K562 (cell line): ENCODE measurements around the gene GARNL3. TPM values are rescaled to one million over a fixed set of nuclear protein-coding genes. Genes with fewer than 3 reads are reported as not detected.

Experiments
- ATAC-seq: fragments of 200-7000 bp; cut with Tn5 transposase; 3 replicates; pipeline ENCODE4 v1.9.1; 2020; ENCODE audit warnings: moderate library complexity
- BruUV-seq: library from RNA; stranded (reverse); fragments of 400-500 nt; replicated peaks from 2 replicates; lab custom pipeline; 2021; lab: Mats Ljungman, UMichigan
- CTCF ChIA-PET: fragments of 300-600 bp; formaldehyde crosslinking; extraction: SDS; loops from one replicate; lab custom pipeline; 2021; ENCODE audit warnings: low intra/inter-chr PET ratio; lab: Yijun Ruan, JAX
- POLR2A ChIA-PET: fragments of 300-600, 350-650 bp; sonication (Branson Sonifier 250); formaldehyde crosslinking; extraction: SDS; loops from one replicate; lab custom pipeline; 2021; ENCODE audit warnings: antibody characterized with exemption, inconsistent platforms; lab: Yijun Ruan, JAX
- DNase-seq, 4 experiments: peaks; one replicate each; pipeline versions ENCODE4 v3.0.0 to v3.0.0-alpha.2; 2011 to 2018; ENCODE audit warnings: low spot score in 3 of 4, mixed read lengths in 3 of 4; ENCODE audit errors: extremely low read depth in 1 of 4
- FAIRE-seq: peaks from 2 replicates; lab custom pipeline; 2011; peaks lifted over from hg19 to GRCh38; lab: Jason Lieb, UNC
- H2AFZ ChIP-seq: 2 replicates; pipeline ENCODE4 v1.6.0; 2011; ENCODE audit warnings: low read depth, low read length, control low read depth, inconsistent platforms
- H3K27ac ChIP-seq: fragments of 200-600 bp; 3 replicates; pipeline ENCODE4 v1.8.0; 2011; ENCODE audit warnings: low read depth, mild to moderate bottlenecking, control low read depth, inconsistent platforms, low read length, moderate library complexity, mixed read lengths; ENCODE audit errors: extremely low read depth
- H3K27me3 ChIP-seq, 2 experiments: fragments of 300-600 bp in 1 of 2; 2 replicates in 1 of 2; 3 replicates in 1 of 2; pipeline versions ENCODE4 v1.6.0 to v1.8.0; 2011; ENCODE audit warnings: inconsistent platforms in 2 of 2, low read length in 2 of 2, mild to moderate bottlenecking in 1 of 2, mixed read lengths in 1 of 2, moderate library complexity in 1 of 2; ENCODE audit not compliant: control insufficient read depth in 2 of 2, insufficient read depth in 2 of 2
- H3K36me3 ChIP-seq: fragments of 300-600 bp; 3 replicates; pipeline ENCODE4 v1.8.0; 2011; ENCODE audit warnings: mild to moderate bottlenecking, low read length, inconsistent platforms; ENCODE audit not compliant: control insufficient read depth, insufficient read depth
- H3K4me1 ChIP-seq, 2 experiments: fragments of 200-600 bp in 1 of 2; replicated peaks in 1 of 2; 2 replicates in 1 of 2; 3 replicates in 1 of 2; pipeline versions ENCODE4 v1.5.1 to v1.8.0; 2011; ENCODE audit warnings: inconsistent platforms in 2 of 2, low read length in 2 of 2, mild to moderate bottlenecking in 1 of 2, mixed read lengths in 1 of 2, moderate library complexity in 1 of 2; ENCODE audit not compliant: control insufficient read depth in 2 of 2, insufficient read depth in 2 of 2
- H3K4me2 ChIP-seq: 2 replicates; pipeline ENCODE4 v1.6.1; 2011; ENCODE audit warnings: low read length, control low read depth, inconsistent platforms, mixed read lengths; ENCODE audit not compliant: insufficient read depth
- H3K4me3 ChIP-seq: fragments of 200-600 bp; sonication (generic), shearing (Covaris generic); 2 replicates; pipeline ENCODE4 v1.5.1; 2016; ENCODE audit warnings: control low read depth, inconsistent platforms
- H3K79me2 ChIP-seq: fragments of 200-600 bp; 3 replicates; pipeline ENCODE4 v1.8.0; 2011; ENCODE audit warnings: low read length, inconsistent platforms; ENCODE audit not compliant: control insufficient read depth, insufficient read depth
- H3K9ac ChIP-seq, 2 experiments: 2 replicates each; pipeline versions ENCODE4 v1.6.0 to v1.6.1; 2011; ENCODE audit warnings: low read depth in 2 of 2, low read length in 2 of 2, control low read depth in 1 of 2, inconsistent platforms in 1 of 2, mild to moderate bottlenecking in 1 of 2, mixed read lengths in 1 of 2; ENCODE audit not compliant: insufficient read depth in 1 of 2
- H3K9me1 ChIP-seq: one replicate; pipeline ENCODE4 v1.6.0; 2011; ENCODE audit warnings: inconsistent platforms, mild to moderate bottlenecking, low read length, moderate library complexity; ENCODE audit not compliant: control insufficient read depth, insufficient read depth
- H3K9me3 ChIP-seq: replicated peaks from 2 replicates; pipeline ENCODE4 v1.5.1; 2011; ENCODE audit warnings: low read depth, low read length, inconsistent platforms; ENCODE audit not compliant: control insufficient read depth, insufficient read depth
- H4K20me1 ChIP-seq: replicated peaks from 2 replicates; pipeline ENCODE4 v1.6.1; 2011; ENCODE audit warnings: low read length, inconsistent platforms, mixed read lengths; ENCODE audit not compliant: control insufficient read depth, insufficient read depth
- BCOR ChIP-seq: fragments of 450-650 bp; IDR thresholded peaks from 2 replicates; pipeline ENCODE4 v1.6.1; 2016
- BHLHE40 ChIP-seq: IDR thresholded peaks from 2 replicates; pipeline ENCODE4 v1.6.1; 2011; ENCODE audit warnings: low read length, improper control_type of control experiment
- CHD4 ChIP-seq: fragments of 200-600 bp; sonication (generic); IDR thresholded peaks from 3 replicates; pipeline ENCODE4 v1.6.1; 2012; ENCODE audit warnings: low read depth, mild to moderate bottlenecking, mixed read lengths, low read length, inconsistent platforms; ENCODE audit not compliant: insufficient read depth, insufficient replicate concordance, poor library complexity, severe bottlenecking
- GTF2A2 ChIP-seq: IDR thresholded peaks from 2 replicates; pipeline ENCODE4 v1.6.1; 2016; ENCODE audit warnings: mild to moderate bottlenecking, missing genetic modification characterization, missing compliant biosample characterization
- KDM4B ChIP-seq, 2 experiments: fragments of 450-650 bp in 1 of 2; sonication (generic) in 1 of 2; IDR thresholded peaks; 2 replicates each; pipeline ENCODE4 v1.6.1; 2016 to 2017; ENCODE audit warnings: borderline replicate concordance in 2 of 2, antibody characterized with exemption in 1 of 2, low read depth in 1 of 2, mild to moderate bottlenecking in 1 of 2
- MEIS2 ChIP-seq: fragments of 450-650 bp; IDR thresholded peaks from 2 replicates; pipeline ENCODE4 v1.6.1; 2014; ENCODE audit warnings: mild to moderate bottlenecking; ENCODE audit not compliant: partially characterized antibody
- ZNF644 ChIP-seq: fragments of 200-800 bp; sonication (Bioruptor generic); IDR thresholded peaks from 2 replicates; pipeline ENCODE4 v1.6.1; 2016; ENCODE audit warnings: low read depth, missing genetic modification characterization, missing compliant biosample characterization
- WGBS: fragments of 100-300 bp; shearing (Covaris generic); methylation state at CpG from one replicate; pipeline ENCODE4 v1.1.6; 2016; ENCODE audit warnings: low coverage, mixed read lengths; ENCODE audit not compliant: insufficient coverage; ENCODE audit errors: missing lambda C conversion rate; 5-methylcytosine and 5-hydroxymethylcytosine counted together
- in situ Hi-C: fragments of 300-500 bp; cut with MboI; formaldehyde crosslinking; loops from 4 replicates; pipeline ENCODE4 v1.15.0; 2018; ENCODE audit warnings: inconsistent platforms, mixed read lengths
- intact Hi-C: fragments of 100-400 bp; cut with micrococcal nuclease; formaldehyde crosslinking; loops from 2 replicates; pipeline ENCODE4 v1.14.2; 2022
- polyA plus RNA-seq, 8 experiments: library from polyadenylated mRNA; depleted of rRNA in 4 of 8; stranded (reverse) in 5 of 8; unstranded in 3 of 8; fragments of >200 nt; fragmentation: Nextera tagmentation in 2 of 8; fragmentation: Illumina TruSeq in 1 of 8; extraction: Ambion mirVana in 2 of 8; extraction: Trizol in 1 of 8; gene quantifications; 2 replicates each; pipeline versions ENCODE4 v1.2.1 to v1.2.3, GENCODE V29; 2011 to 2014; ENCODE audit warnings: inconsistent platforms in 1 of 8, missing spikeins in 1 of 8
- total RNA-seq, 7 experiments: library from RNA; depleted of rRNA in 6 of 7; stranded (reverse); fragments of >200 nt in 6 of 7; fragmentation: Illumina TruSeq in 2 of 7; extraction: Trizol in 2 of 7; gene quantifications; 2 replicates each; pipeline versions ENCODE4 v1.2.1 to v1.2.3, GENCODE V29; 2011 to 2021; ENCODE audit warnings: low replicate concordance in 1 of 7

The GARNL3 gene
- total and polyA plus RNA-seq, 9 of the 15 experiments (the other 6 are each of a cell fraction or from before 2014, with no cell fraction given), result 0.35 to 2.7 (median 1.6) TPM

GRCh38 chr9:127258606-127259471 is 5.7 kb upstream of the GARNL3 start:
- H3K9ac ChIP-seq, result no peak overlapping the region
- 10% methylated on average over 7 of the region's 7 CpGs for WGBS
- CTCF ChIA-PET, result no interaction called here
- no TSS peak for BruUV-seq
- H3K4me2 ChIP-seq, result no peak overlapping the region
- peaks cover 6 to 24% of the 10 kb centered on the region in 2 experiments; a peak in 4 of 5 replicates for H3K27me3 ChIP-seq
- no peak overlapping the region for H3K27ac ChIP-seq
- H3K4me1 ChIP-seq, result peaks cover 0 to 7% of the 10 kb centered on the region in 2 experiments; a peak in 2 of 5 replicates
- no peaks in the 10 kb centered on the region for H3K36me3 ChIP-seq
- H3K9me1 ChIP-seq, result no peaks in the 10 kb centered on the region
- peak; percentile 6 for TF ChIP-seq MEIS2
- TF ChIP-seq BHLHE40, result no peak
- TF ChIP-seq, all 486 proteins: peak for 1
- ATAC-seq, result no peak
- no peak for DNase-seq
- H4K20me1 ChIP-seq, result 0 out of 2 replicates have a peak, but pooled peaks cover 3% of the 10 kb centered on the region
- H3K9me3 ChIP-seq, result no peaks in the 10 kb centered on the region
- in situ Hi-C loops (no loop called here), intact Hi-C loops (no loop called here)
- no peaks in the 10 kb centered on the region for H3K79me2 ChIP-seq
- no peak for FAIRE-seq
- H3K4me3 ChIP-seq, result no peak overlapping the region
- H2AFZ ChIP-seq, result no peak overlapping the region
- POLR2A ChIA-PET, result interaction anchor here (0.6 to 1.1 kb wide), 4 partner anchors 9 to 318 kb away, joined by 3 read pairs; no protein-coding TSS in a partner anchor

- BruUV-seq, result no TSS peak
- H3K4me2 ChIP-seq, result no peak overlapping the region
- ChIA-PET CTCF (no interaction called here), POLR2A (interaction anchor here (0.6 to 1.2 kb wide), 3 partner anchors 10 to 402 kb away, joined by 3 read pairs; no protein-coding TSS in a partner anchor)
- in situ Hi-C loops, result no loop called here
- peaks cover 6 to 25% of the 10 kb centered on the region in 2 experiments; a peak in 3 of 5 replicates for H3K27me3 ChIP-seq
- no peak overlapping the region for H3K27ac ChIP-seq
- peaks cover 0 to 7% of the 10 kb centered on the region in 2 experiments; a peak in 2 of 5 replicates for H3K4me1 ChIP-seq
- no peaks in the 10 kb centered on the region for H3K79me2 ChIP-seq
- no peak overlapping the region for H3K4me3 ChIP-seq
- no peak overlapping the region for H3K9ac ChIP-seq
- FAIRE-seq (no peak), DNase-seq (no peak), ATAC-seq (no peak)
- 0 out of 2 replicates have a peak, but pooled peaks cover 3% of the 10 kb centered on the region for H4K20me1 ChIP-seq
- intact Hi-C loops, result no loop called here
- no peaks in the 10 kb centered on the region for H3K9me3 ChIP-seq
- no peaks in the 10 kb centered on the region for H3K9me1 ChIP-seq
- no peak for TF ChIP-seq ZNF644 (tag)
- TF ChIP-seq GTF2A2, result no peak
- TF ChIP-seq CHD4, result no peak
- no peak for TF ChIP-seq BCOR
- TF ChIP-seq KDM4B (IDR thresholded peaks at IDR 0.05; ENCODE audit: borderline replicate concordance in 2 of 2, low read depth in 1 of 2), result no peak
- no peaks in the 10 kb centered on the region for H3K36me3 ChIP-seq
- no peak overlapping the region for H2AFZ ChIP-seq
These were observed 2.0 kb upstream of the GARNL3 start for GRCh38 chr9:127262602-127263001.
